GM12801 (cell line): ENCODE data around the gene ATP6V0D1.

ENCODE experiments used
- CTCF ChIP-seq: IDR thresholded peaks from one replicate; pipeline ENCODE4 v1.5.1; 2011; ENCODE audit warnings: control low read depth; ENCODE audit not compliant: insufficient read length; ENCODE audit errors: extremely low read depth

Gene ATP6V0D1

GRCh38 chr16:67396159-67397035, 84.6 kb downstream of the ATP6V0D1 start:
- no peak for TF ChIP-seq CTCF

- TF ChIP-seq CTCF = no peak
These were observed 85.3 kb downstream of the ATP6V0D1 start for GRCh38 chr16:67395458-67396158.

GRCh38 chr16:67395105-67395457, 85.9 kb downstream of the ATP6V0D1 start:
- TF ChIP-seq CTCF = no peak

GRCh38 chr16:67394155-67395104, 86.5 kb downstream of the ATP6V0D1 start:
- no peak for TF ChIP-seq CTCF

GRCh38 chr16:67393788-67394154, 87.2 kb downstream of the ATP6V0D1 start:
- TF ChIP-seq CTCF = no peak

- no peak for TF ChIP-seq CTCF
These were observed 87.7 kb downstream of the ATP6V0D1 start, which contains the start of gene TPPP3 for GRCh38 chr16:67393111-67393787. TSS of gene TPPP3 (minus strand) at chr16:67393498. CDS start at chr16:67391111, 2,387 bp downstream.
